RWPE2 (cell line): Measurements from ENCODE around the gene S100A9.

Experiments used
- ATAC-seq: fragments of 200-7000 bp; cut with Tn5 transposase; 3 replicates; pipeline ENCODE4 v1.9.1; 2021; ENCODE audit warnings: low read depth
- DNase-seq: peaks from one replicate; pipeline ENCODE4 v3.0.0-alpha.2; 2020; ENCODE audit warnings: low spot score
- H3K27ac ChIP-seq: fragments of 450-650 bp; 2 replicates; pipeline ENCODE4 v1.5.1; 2017; ENCODE audit warnings: mild to moderate bottlenecking; ENCODE audit not compliant: poor library complexity, severe bottlenecking
- H3K27me3 ChIP-seq: fragments of 250-450 bp; sonication (Bioruptor Pico); 2 replicates; pipeline ENCODE4 v1.5.1; 2021; ENCODE audit warnings: mild to moderate bottlenecking, moderate library complexity; ENCODE audit not compliant: insufficient read depth, poor library complexity, severe bottlenecking
- H3K36me3 ChIP-seq: fragments of 250-450 bp; sonication (Bioruptor Pico); 2 replicates; pipeline ENCODE4 v1.5.1; 2020; ENCODE audit warnings: low read depth, mild to moderate bottlenecking, moderate library complexity
- H3K4me1 ChIP-seq: fragments of 250-450 bp; sonication (Bioruptor Pico); 2 replicates; pipeline ENCODE4 v1.5.1; 2021; ENCODE audit warnings: mild to moderate bottlenecking, moderate library complexity; ENCODE audit not compliant: insufficient read depth, poor library complexity, severe bottlenecking
- H3K4me3 ChIP-seq: fragments of 250-450 bp; sonication (Bioruptor Pico); 2 replicates; pipeline ENCODE4 v1.5.1; 2021; ENCODE audit warnings: mild to moderate bottlenecking, moderate library complexity; ENCODE audit not compliant: severe bottlenecking
- H3K9me3 ChIP-seq: fragments of 250-450 bp; sonication (Bioruptor Pico); 2 replicates; pipeline ENCODE4 v1.5.1; 2021; ENCODE audit warnings: mild to moderate bottlenecking, moderate library complexity; ENCODE audit not compliant: severe bottlenecking
- CTCF ChIP-seq: fragments of 450-650 bp; IDR thresholded peaks from one replicate; pipeline ENCODE4 v1.5.1; 2017; ENCODE audit warnings: mild to moderate bottlenecking, moderate library complexity; ENCODE audit not compliant: poor library complexity, severe bottlenecking

Gene S100A9

GRCh38 chr1:153397924-153398651, 40.4 kb downstream of the S100A9 start:
- Histone ChIP-seq H3K27ac (no peak overlapping the region), H3K4me3 (no peak overlapping the region), H3K36me3 (no peaks in the 10 kb centered on the region), H3K4me1 (no peaks in the 10 kb centered on the region), H3K27me3 (no peaks in the 10 kb centered on the region), H3K9me3 (no peaks in the 10 kb centered on the region)
- TF ChIP-seq CTCF: no peak
- ATAC-seq (no peak), DNase-seq (no peak)

DNA sequence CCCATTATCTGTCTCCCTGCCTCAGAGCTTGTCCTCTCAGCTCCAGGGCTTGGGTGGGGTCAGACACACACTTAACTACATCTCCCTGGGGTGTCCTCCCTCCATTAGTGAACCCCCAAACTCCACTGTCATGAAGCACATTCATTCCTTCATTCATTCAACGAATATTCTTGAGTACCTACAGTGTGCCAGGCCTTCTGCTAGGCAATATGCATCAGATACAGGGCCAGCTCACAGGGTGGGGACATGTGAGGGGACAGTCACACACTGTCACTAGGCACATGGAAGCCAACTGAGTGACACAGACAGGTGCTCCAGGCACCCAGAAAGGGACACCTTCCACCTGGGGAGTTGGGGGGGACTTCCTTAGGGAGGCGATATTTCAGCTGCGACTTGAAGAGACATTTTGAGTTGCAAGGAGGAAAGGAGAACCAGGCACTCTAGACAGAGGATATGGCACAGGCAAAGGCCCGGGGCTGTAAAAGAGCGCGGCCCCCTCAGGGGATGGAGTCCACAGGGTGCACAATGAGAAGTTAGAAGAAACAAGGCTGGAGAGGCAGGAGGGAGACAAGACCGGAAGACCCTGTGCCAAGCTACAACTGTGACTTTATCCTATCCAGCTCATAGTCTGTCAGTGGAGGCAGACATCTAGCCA, 41.9 kb downstream of the S100A9 start:
- H3K4me1 ChIP-seq: no peaks in the 10 kb centered on the region
- TF ChIP-seq CTCF: no peak
- H3K27ac ChIP-seq: no peak overlapping the region
- H3K4me3 ChIP-seq: no peak overlapping the region
- DNase-seq (no peak), ATAC-seq (no peak)
- H3K36me3 ChIP-seq: no peaks in the 10 kb centered on the region
- H3K9me3 ChIP-seq: no peaks in the 10 kb centered on the region
- H3K27me3 ChIP-seq: no peaks in the 10 kb centered on the region

DNA sequence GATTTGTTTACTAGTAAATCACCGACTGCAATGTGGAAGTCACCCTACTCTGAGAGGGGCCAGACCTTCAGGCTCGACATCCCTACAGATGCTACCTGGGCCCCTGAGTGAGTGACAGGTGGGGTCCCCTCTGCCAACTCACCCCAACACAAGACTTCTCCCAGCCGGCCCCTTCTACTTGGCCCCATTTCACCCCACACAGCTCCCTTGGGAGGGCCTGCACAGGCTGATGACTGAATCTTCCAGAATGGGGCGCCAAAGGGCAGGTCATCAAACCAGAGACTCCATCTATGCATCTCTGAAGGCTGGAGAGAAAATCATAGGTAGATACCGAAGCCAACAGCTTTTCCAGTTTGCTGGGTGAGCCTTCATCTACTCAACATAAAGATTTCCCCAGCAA, 42.6 kb downstream of the S100A9 start:
- Histone ChIP-seq H3K4me1 (no peaks in the 10 kb centered on the region), H3K4me3 (no peak overlapping the region), H3K36me3 (no peaks in the 10 kb centered on the region), H3K9me3 (no peaks in the 10 kb centered on the region), H3K27me3 (no peaks in the 10 kb centered on the region), H3K27ac (no peak overlapping the region)
- peak; percentile 25 for TF ChIP-seq CTCF
- ATAC-seq (peak; percentile 37; the same call in 1 of the 3 replicates), DNase-seq (no peak)

- Histone ChIP-seq H3K27me3 (no peaks in the 10 kb centered on the region), H3K27ac (no peak overlapping the region), H3K36me3 (no peaks in the 10 kb centered on the region), H3K4me1 (no peaks in the 10 kb centered on the region), H3K9me3 (no peaks in the 10 kb centered on the region), H3K4me3 (no peak overlapping the region)
- ATAC-seq: no peak
- no peak for TF ChIP-seq CTCF
- DNase-seq: no peak
These were observed 43.8 kb downstream of the S100A9 start for GRCh38 chr1:153401461-153401860.

DNA sequence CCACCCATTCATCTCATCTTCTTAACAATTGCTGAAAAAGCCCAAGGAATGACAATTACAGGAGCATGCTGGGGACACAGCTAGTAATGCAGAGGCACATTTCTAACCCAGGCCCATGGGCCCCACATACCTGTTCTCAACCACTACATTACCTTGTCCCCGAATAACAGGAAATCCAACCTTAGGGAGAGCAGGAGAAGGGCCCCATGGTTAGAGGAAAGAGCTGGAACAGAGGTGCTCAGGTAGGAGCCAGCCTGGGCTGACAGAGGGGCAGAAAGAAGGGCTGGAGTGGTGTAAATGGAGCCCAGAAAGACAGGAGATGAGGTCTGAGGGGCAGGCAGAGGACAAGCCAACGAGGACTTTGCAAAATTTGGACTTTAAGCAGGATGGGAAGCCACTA, 44.6 kb downstream of the S100A9 start:
- no peak for TF ChIP-seq CTCF
- H3K27ac ChIP-seq: no peak overlapping the region
- no peak overlapping the region for H3K4me3 ChIP-seq
- no peaks in the 10 kb centered on the region for H3K9me3 ChIP-seq
- DNase-seq (no peak), ATAC-seq (no peak)
- H3K36me3 ChIP-seq: no peaks in the 10 kb centered on the region
- no peaks in the 10 kb centered on the region for H3K27me3 ChIP-seq
- no peaks in the 10 kb centered on the region for H3K4me1 ChIP-seq
